Ovary (tissue), 3 donors: ENCODE results near the gene CYFIP2.
"Not testable (repeated sequence)": the region's sequence is repeated elsewhere in the genome, so short reads cannot be mapped to it uniquely, and the experiment has no call there.

Source experiments
- POLR2A ChIP-seq: fragments of 450-650 bp; IDR thresholded peaks from one replicate; pipeline ENCODE4 v1.6.1; 2017; ENCODE audit warnings: antibody characterized with exemption, mild to moderate bottlenecking, moderate library complexity
- TF ChIP-seq, protein P1 (sequence below), 3 donors: fragments of 450-650 bp in 2 of 3; fragments of 200-600 bp in 1 of 3; IDR thresholded peaks; one replicate each; pipeline versions ENCODE4 v1.5.1 to v1.8.0; 2016 to 2022; ENCODE audit warnings: antibody characterized with exemption in 3 of 3, mild to moderate bottlenecking in 1 of 3
- donor health status: DM: no; HTN: no; CAD: no.

DNA sequence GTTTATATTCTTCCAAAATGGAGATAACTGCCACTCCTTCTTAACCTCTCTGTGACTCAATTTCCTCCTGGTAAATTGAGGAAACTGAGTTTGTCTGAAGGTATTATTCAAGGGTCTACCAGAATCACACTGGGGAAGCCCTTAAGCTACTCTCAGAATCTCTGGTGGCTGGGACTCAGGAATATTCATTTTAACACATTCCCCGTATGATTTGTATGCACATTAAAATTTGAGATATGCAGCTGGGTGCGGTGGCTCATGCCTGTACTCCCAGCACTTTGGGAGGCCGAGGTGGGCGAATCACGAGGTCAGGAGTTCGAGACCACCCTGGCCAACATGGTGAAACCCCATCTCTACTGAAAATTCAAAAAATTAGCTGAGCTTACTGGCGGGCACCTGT, 21.2 kb upstream of the CYFIP2 start:
- TF ChIP-seq POLR2A = not testable (repeated sequence)
- TF ChIP-seq, protein P1, sequence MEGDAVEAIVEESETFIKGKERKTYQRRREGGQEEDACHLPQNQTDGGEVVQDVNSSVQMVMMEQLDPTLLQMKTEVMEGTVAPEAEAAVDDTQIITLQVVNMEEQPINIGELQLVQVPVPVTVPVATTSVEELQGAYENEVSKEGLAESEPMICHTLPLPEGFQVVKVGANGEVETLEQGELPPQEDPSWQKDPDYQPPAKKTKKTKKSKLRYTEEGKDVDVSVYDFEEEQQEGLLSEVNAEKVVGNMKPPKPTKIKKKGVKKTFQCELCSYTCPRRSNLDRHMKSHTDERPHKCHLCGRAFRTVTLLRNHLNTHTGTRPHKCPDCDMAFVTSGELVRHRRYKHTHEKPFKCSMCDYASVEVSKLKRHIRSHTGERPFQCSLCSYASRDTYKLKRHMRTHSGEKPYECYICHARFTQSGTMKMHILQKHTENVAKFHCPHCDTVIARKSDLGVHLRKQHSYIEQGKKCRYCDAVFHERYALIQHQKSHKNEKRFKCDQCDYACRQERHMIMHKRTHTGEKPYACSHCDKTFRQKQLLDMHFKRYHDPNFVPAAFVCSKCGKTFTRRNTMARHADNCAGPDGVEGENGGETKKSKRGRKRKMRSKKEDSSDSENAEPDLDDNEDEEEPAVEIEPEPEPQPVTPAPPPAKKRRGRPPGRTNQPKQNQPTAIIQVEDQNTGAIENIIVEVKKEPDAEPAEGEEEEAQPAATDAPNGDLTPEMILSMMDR (IDR thresholded peaks at IDR 0.05) = not testable (repeated sequence)
